Hepatocyte (in vitro differentiated cells): Measurements from ENCODE around the gene HDGFL2.

Experiments
- CTCF ChIP-seq: fragments of 200-600 bp; sonication (generic); IDR thresholded peaks from 2 replicates; pipeline ENCODE4 v1.5.1; 2016; ENCODE audit warnings: antibody characterized with exemption, mild to moderate bottlenecking; ENCODE audit not compliant: poor library complexity
- EZH2 ChIP-seq: fragments of 200-600 bp; sonication (generic); IDR thresholded peaks from 2 replicates; pipeline ENCODE4 v1.6.1; 2016; ENCODE audit warnings: antibody characterized with exemption, mild to moderate bottlenecking, borderline replicate concordance
- EZH2phosphoT487 ChIP-seq: fragments of 200-600 bp; sonication (generic); IDR thresholded peaks from one replicate; pipeline ENCODE4 v1.6.1; 2018; ENCODE audit warnings: antibody characterized with exemption, mild to moderate bottlenecking, low read depth, moderate library complexity; ENCODE audit not compliant: unreplicated experiment, severe bottlenecking

GRCh38 chr19:4495471-4495870 lies 23.4 kb downstream of the HDGFL2 start:
- TF ChIP-seq CTCF: no peak
- no peak for TF ChIP-seq EZH2phosphoT487
- no peak for TF ChIP-seq EZH2
